Body of pancreas (tissue), 4 donors: Measurements from ENCODE around the gene MPO.

Experiments used
- CTCF ChIP-seq, 7 experiments: fragments of 450-650 bp in 4 of 7; fragments of 200-600 bp in 3 of 7; sonication (generic) in 3 of 7; IDR thresholded peaks; one replicate each; pipeline ENCODE4 v1.5.1; 2016 to 2019; ENCODE audit warnings: antibody characterized with exemption in 7 of 7
- POLR2A ChIP-seq, 3 donors: fragments of 450-650 bp; IDR thresholded peaks; one replicate each; pipeline ENCODE4 v1.6.1; 2016; ENCODE audit warnings: antibody characterized with exemption in 3 of 3, mild to moderate bottlenecking in 2 of 3

DNA sequence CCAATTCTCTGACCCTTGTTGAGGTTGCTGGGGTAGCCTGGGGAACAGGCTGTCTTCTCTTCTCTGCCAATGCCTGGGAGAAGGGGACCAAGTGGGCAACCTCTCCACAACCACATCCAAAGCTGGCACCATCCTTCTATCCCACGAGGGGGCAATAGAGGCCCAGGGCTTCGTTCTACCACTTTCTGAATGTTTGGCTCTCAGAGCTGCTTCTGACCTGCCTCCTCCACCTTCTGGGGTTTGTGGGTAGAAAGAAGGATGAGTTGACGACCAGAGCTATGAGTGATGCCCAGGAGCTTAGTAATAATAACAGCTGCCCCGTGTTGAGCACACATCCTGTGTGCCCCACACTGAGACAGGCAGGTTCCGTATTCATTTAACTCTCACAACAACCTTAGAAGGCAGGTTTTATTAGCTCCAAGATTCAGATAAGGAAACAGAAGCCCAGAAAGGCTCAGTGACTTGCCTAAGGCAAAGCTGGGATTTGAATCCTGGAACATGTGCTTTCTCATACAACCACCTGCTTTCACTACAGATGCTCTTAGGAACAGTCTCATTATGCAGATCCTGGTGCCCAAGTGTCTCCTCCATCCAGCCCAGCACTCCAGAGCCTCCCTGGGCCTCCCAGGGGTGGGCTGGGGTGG is 36.8 kb upstream of the MPO start:
- TF ChIP-seq CTCF (IDR thresholded peaks at IDR 0.05) (peak; percentile 46 to 79 (median 60)), POLR2A (IDR thresholded peaks at IDR 0.05) (no peak)
